ENCODE measurements around the gene CHST12. TPM values are rescaled to one million over a fixed set of nuclear protein-coding genes. Genes with fewer than 3 reads are reported as not detected.

Gene CHST12
- total and polyA plus RNA-seq, 5 donors, result 16.6 to 19.5 (median 19.3) TPM

DNA sequence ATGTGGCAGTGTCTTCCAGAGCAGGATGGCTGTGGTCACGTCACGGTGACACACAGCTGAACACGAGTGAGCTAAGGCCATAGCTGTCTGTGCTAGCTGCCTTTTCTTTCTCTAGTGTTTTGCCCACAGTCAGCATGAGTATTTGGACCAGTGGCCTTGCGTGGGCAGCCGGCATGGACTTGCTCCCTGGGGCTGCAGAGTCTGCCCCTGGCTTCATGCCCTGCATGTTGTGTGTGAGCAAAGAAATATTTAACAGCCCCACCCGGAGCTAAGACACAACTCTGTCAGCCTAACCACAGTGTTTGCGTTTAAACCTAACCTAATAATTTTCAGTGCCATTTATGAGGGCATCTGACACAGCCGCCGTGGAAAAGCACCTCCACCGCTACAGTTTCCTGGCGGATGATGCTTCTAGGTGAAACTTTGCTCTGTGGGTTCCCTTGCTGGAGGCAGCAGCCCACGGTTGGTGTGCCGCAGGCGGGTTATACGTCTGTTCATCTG is 14.6 kb downstream of the CHST12 start:
- no peak overlapping the region for H3K27ac ChIP-seq (ENCODE audit: low read length)

DNA sequence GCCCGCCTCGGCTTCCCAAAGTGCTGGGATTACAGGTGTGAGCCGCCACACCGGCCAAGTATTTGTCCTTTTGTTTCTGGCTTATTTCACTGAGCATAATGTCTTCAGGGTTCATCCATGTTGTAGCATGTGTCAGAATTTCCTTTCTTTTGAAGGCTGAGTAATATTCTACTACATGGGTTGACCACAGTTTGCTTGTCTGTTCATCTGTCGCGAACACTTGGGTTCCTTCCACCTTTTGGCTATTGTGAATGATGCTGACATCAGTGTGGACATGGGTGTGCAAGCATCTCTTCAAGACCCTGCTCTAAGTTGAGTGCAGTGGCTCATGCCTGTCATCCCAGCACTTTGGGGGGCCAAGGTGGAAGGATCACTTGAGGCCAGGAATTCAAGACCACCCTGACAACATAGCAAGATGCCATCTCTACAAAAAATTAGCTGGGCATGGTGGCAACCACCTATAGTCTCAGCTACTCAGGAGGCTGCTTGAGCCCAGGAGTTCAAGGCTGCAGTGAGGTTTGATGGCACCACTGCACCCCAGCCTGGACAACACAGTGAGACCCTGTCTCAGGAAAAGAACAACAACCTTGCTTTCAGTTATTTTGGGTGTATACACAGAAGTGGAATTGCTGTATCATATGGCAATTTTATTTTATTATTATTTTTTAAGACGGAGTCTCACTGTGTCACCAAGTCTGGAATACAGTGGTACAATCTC is 17.0 kb downstream of the CHST12 start:
- Histone ChIP-seq H3K27me3 (ENCODE audit: control insufficient read depth, insufficient read depth) (no peaks in the 10 kb centered on the region), H3K9me3 (ENCODE audit: control insufficient read depth, low read length) (no peaks in the 10 kb centered on the region), H3K27ac (ENCODE audit: low read length) (no peak overlapping the region), H3K4me3 (ENCODE audit: low read length) (no peak overlapping the region), H3K4me1 (ENCODE audit: control insufficient read depth, insufficient read depth, low read length) (peaks cover 5% of the 10 kb centered on the region)
- 96% methylated on average over 7 of the region's 7 CpGs for WGBS
- intact Hi-C loops (cut with DNase I), result no loop called here
- ATAC-seq, result no peak
- DNase-seq, result no peak

More for the DNA sequence above, 14.6 kb downstream of the CHST12 start:
- Histone ChIP-seq H3K9me3 (ENCODE audit: control insufficient read depth, low read length) (no peaks in the 10 kb centered on the region), H3K27me3 (ENCODE audit: control insufficient read depth, insufficient read depth) (no peaks in the 10 kb centered on the region), H3K4me1 (ENCODE audit: control insufficient read depth, insufficient read depth, low read length) (peaks cover 6% of the 10 kb centered on the region), H3K4me3 (ENCODE audit: low read length) (no peak overlapping the region)
- intact Hi-C loops (cut with DNase I), result no loop called here
- ATAC-seq (peak; percentile 47 to 68), DNase-seq (peak in 2 of 3 donors; percentile 64 to 79)
- 72% methylated on average over 15 of the region's 15 CpGs for WGBS

DNA sequence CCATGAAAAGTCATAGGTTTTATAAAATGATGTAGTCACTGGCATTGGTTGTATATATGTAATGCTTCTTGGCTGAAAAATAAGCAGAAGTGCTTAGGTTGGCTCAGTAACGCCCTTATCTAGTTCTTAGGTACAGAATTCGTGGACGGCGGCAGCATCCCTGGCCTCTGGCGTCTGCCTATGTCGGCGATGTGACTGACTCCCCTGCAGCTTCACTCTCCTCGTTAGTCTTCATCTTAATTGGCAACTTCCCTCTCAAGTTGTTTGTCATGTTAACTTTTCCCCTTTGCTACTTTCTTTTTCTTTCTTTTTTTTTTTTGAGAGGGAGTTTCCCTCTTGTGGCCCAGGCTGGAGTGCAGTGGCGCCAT is 18.5 kb downstream of the CHST12 start:
- no peaks in the 10 kb centered on the region for H3K27me3 ChIP-seq (ENCODE audit: control insufficient read depth, insufficient read depth)
- DNase-seq, result no peak
- WGBS, result 82% methylated on average over 9 of the region's 9 CpGs
- intact Hi-C loops (cut with DNase I), result no loop called here
- no peak for ATAC-seq
- no peak overlapping the region for H3K4me3 ChIP-seq (ENCODE audit: low read length)
- no peaks in the 10 kb centered on the region for H3K9me3 ChIP-seq (ENCODE audit: control insufficient read depth, low read length)
- H3K4me1 ChIP-seq (ENCODE audit: control insufficient read depth, insufficient read depth, low read length), result peaks cover 5% of the 10 kb centered on the region
- H3K27ac ChIP-seq (ENCODE audit: low read length), result no peak overlapping the region

DNA sequence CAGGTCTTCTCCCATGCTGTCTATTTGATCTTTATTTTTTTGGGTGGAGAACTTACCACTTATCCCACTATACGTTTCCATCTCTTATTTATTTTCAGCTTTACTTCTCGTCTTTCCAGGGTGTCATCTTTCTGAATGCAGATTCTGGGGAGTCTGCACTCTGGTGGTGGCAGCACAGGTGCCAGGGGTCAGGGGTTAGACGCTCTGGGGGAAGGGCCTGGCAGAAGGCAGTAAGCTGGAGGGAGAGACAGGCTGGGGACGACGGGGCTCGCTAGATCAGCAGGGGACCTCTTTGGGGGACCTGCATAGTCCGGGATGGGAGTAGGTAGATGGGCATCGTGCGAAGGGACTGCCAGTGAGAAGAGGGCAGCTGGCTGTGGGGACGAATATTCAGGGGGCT is 22.3 kb downstream of the CHST12 start:
- Histone ChIP-seq H3K4me3 (ENCODE audit: low read length) (no peak overlapping the region), H3K27me3 (ENCODE audit: control insufficient read depth, insufficient read depth) (no peaks in the 10 kb centered on the region), H3K9me3 (ENCODE audit: control insufficient read depth, low read length) (no peaks in the 10 kb centered on the region), H3K4me1 (ENCODE audit: control insufficient read depth, insufficient read depth, low read length) (no peaks in the 10 kb centered on the region), H3K27ac (ENCODE audit: low read length) (no peak overlapping the region)
- no peak for DNase-seq
- intact Hi-C loops (cut with DNase I), result no loop called here
- 87% methylated on average over 10 of the region's 10 CpGs for WGBS
- ATAC-seq, result no peak

DNA sequence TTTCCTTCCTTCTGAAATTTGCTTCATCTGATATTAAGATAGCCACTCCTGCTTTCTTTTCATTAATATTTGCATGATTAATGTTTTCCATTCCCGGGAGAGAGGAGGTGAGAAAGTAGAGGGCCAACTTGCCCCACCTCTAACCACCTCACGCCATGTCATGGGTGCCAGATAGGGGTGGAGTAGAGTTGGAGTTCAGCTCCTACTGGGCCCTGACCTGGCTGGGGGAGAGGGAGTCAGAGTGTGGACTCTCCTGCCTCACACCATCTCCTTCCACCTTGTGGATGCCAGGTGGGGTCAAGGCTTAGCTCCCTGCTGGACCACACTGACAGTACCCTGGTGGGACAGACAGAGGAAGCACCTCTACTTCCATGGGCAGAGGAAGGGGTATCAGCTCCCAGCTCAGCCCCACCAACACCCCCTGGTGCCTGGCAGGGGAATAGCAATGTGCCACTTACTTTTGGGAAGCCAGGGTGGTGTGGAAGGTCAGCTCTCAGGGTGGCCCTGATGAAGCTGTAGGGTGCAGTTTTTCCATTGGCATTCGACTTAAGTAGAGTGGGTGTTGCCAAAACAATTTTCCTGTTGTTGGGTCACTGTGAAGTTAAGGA is 28.0 kb downstream of the CHST12 start:
- no peaks in the 10 kb centered on the region for H3K27me3 ChIP-seq (ENCODE audit: control insufficient read depth, insufficient read depth)
- no peak overlapping the region for H3K27ac ChIP-seq (ENCODE audit: low read length)
- 85% methylated on average over 3 of the region's 3 CpGs for WGBS
- intact Hi-C loops (cut with DNase I), result no loop called here
- ATAC-seq (peak in 1 of 2 donors; percentile 26), DNase-seq (no peak)
- no peak overlapping the region for H3K4me3 ChIP-seq (ENCODE audit: low read length)
- no peaks in the 10 kb centered on the region for H3K4me1 ChIP-seq (ENCODE audit: control insufficient read depth, insufficient read depth, low read length)
- H3K9me3 ChIP-seq (ENCODE audit: control insufficient read depth, low read length), result no peaks in the 10 kb centered on the region

DNA sequence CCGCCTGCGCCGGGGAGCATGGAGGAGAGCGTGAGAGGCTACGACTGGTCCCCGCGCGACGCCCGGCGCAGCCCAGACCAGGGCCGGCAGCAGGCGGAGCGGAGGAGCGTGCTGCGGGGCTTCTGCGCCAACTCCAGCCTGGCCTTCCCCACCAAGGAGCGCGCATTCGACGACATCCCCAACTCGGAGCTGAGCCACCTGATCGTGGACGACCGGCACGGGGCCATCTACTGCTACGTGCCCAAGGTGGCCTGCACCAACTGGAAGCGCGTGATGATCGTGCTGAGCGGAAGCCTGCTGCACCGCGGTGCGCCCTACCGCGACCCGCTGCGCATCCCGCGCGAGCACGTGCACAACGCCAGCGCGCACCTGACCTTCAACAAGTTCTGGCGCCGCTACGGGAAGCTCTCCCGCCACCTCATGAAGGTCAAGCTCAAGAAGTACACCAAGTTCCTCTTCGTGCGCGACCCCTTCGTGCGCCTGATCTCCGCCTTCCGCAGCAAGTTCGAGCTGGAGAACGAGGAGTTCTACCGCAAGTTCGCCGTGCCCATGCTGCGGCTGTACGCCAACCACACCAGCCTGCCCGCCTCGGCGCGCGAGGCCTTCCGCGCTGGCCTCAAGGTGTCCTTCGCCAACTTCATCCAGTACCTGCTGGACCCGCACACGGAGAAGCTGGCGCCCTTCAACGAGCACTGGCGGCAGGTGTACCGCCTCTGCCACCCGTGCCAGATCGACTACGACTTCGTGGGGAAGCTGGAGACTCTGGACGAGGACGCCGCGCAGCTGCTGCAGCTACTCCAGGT is 29.7 kb downstream of the CHST12 start:
- WGBS, result 98% methylated on average over 85 of the region's 85 CpGs
- no peak overlapping the region for H3K27ac ChIP-seq (ENCODE audit: low read length)
- ATAC-seq (peak; percentile 14 to 29), DNase-seq (no peak)
- no peaks in the 10 kb centered on the region for H3K4me1 ChIP-seq (ENCODE audit: control insufficient read depth, insufficient read depth, low read length)
- intact Hi-C loops (cut with DNase I), result no loop called here
- no peaks in the 10 kb centered on the region for H3K9me3 ChIP-seq (ENCODE audit: control insufficient read depth, low read length)
- H3K4me3 ChIP-seq (ENCODE audit: low read length), result no peak overlapping the region
- no peaks in the 10 kb centered on the region for H3K27me3 ChIP-seq (ENCODE audit: control insufficient read depth, insufficient read depth)

DNA sequence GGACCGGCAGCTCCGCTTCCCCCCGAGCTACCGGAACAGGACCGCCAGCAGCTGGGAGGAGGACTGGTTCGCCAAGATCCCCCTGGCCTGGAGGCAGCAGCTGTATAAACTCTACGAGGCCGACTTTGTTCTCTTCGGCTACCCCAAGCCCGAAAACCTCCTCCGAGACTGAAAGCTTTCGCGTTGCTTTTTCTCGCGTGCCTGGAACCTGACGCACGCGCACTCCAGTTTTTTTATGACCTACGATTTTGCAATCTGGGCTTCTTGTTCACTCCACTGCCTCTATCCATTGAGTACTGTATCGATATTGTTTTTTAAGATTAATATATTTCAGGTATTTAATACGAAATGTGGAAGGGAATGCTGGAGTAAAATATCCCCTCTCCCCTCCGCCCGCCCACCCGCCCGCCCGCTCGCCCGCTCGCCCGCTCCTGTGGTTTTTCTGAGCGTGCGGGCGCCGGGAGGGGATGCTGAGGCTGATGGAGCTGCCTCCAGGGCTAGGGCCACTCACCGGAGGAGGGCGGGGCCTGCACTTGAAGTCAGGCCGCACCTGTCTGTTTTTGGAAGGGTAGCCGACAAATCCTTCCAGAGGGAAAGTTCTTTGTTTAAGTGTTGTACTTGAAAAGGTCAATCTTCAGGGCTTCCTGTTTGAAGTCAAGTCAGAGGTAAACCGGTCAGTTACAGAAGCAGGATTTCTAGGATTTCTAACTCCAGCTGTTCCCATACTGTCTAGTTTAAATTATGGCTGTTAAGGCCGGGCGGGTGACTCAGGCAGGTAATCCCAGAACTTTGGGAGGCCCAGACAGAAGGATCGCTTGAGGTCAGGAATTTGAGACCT is 30.5 kb downstream of the CHST12 start:
- no peak for ATAC-seq
- intact Hi-C loops (cut with DNase I), result no loop called here
- 96% methylated on average over 42 of the region's 42 CpGs for WGBS
- no peak overlapping the region for H3K4me3 ChIP-seq (ENCODE audit: low read length)
- H3K9me3 ChIP-seq (ENCODE audit: control insufficient read depth, low read length), result no peaks in the 10 kb centered on the region
- no peak overlapping the region for H3K27ac ChIP-seq (ENCODE audit: low read length)
- no peaks in the 10 kb centered on the region for H3K27me3 ChIP-seq (ENCODE audit: control insufficient read depth, insufficient read depth)
- peaks cover 3% of the 10 kb centered on the region for H3K4me1 ChIP-seq (ENCODE audit: control insufficient read depth, insufficient read depth, low read length)
- DNase-seq, result peak in 1 of 3 donors; percentile 31

DNA sequence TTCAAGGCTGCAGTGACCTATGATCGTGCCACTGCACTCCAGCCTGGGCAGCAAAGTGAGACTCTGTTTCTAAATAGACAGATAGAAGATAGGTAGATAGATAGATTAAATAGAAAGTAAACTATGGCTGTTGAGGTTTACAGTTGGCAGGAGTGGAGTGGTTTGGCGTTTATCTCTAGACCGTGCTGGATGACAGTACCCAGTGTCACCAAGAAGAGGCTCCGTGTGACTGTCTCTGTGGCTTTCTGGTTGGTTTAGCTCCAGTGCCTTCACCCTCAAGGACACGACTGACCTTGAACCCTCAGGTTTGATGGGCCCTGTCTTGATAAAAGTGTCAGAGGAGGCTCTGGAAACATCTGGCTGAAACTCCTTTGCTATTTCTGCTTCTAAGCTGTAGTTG is 31.7 kb downstream of the CHST12 start:
- ATAC-seq (peak in 1 of 2 donors; percentile 39), DNase-seq (no peak)
- Histone ChIP-seq H3K4me1 (ENCODE audit: control insufficient read depth, insufficient read depth, low read length) (peaks cover 3% of the 10 kb centered on the region), H3K4me3 (ENCODE audit: low read length) (no peak overlapping the region), H3K9me3 (ENCODE audit: control insufficient read depth, low read length) (no peaks in the 10 kb centered on the region), H3K27me3 (ENCODE audit: control insufficient read depth, insufficient read depth) (no peaks in the 10 kb centered on the region), H3K27ac (ENCODE audit: low read length) (peak overlapping the region; percentile 21)
- 65% methylated on average over 5 of the region's 5 CpGs for WGBS
- intact Hi-C loops (cut with DNase I), result no loop called here

DNA sequence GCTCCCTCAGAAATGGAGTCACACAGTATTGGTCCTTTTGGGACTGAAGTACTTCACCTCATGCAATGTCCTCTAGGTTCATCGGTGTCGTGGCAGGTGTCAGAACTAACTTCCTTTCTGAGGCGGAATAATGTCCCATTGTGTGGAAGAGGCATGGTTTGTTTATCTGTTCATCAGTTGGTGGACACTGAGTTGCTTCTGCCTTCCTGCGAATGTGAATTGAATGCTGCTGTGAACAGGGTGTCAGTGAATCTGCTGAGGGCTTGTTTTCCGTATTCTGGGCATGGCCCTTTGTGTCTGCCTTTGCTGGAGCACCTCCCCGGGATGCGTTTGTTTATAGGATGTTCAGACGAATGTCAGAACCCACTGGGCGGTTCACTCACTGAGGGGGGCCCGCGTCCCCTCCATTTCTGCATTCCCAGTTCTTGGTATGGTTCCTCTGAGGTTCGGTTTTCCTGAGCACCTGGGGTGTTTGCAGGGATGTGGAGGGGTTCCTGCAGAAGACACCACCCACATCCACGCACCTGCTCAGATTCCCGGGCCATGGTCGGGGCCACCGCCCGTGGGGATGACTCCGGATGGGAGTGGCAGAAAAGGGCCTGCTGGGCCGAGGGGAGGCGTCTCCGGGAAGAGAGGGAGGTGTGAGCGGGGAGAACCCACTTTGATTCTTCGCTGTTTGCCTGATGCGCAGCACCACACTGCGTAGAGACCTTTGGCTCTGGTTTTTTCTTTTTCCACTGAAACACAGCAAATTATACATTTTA is 33.1 kb downstream of the CHST12 start:
- Histone ChIP-seq H3K9me3 (ENCODE audit: control insufficient read depth, low read length) (no peaks in the 10 kb centered on the region), H3K4me3 (ENCODE audit: low read length) (no peak overlapping the region), H3K4me1 (ENCODE audit: control insufficient read depth, insufficient read depth, low read length) (peaks cover 3% of the 10 kb centered on the region), H3K27me3 (ENCODE audit: control insufficient read depth, insufficient read depth) (no peaks in the 10 kb centered on the region), H3K27ac (ENCODE audit: low read length) (no peak overlapping the region)
- no peak for ATAC-seq
- 89% methylated on average over 25 of the region's 25 CpGs for WGBS
- DNase-seq, result peak in 1 of 3 donors; percentile 40
- intact Hi-C loops (cut with DNase I), result no loop called here

DNA sequence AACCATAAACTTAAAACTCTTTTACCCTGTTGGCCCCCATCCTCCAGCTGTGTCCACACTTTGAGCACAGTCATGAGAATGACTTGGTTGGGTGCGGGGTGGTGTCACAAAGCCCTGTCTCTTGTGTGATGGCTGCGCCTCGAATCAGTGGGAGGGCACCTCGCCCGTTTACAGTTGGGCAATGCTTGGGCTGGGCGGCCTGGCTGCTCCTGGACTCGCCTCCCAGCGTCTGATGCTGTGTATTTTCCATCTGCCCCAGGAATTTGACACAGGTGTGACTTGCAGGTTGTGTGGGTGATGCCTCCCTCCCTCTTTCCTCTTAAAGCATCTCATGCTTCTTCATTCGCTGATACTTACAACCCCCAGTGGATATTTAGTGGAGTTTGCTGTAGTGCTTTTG is 33.7 kb downstream of the CHST12 start:
- WGBS, result 90% methylated on average over 9 of the region's 9 CpGs
- Histone ChIP-seq H3K27me3 (ENCODE audit: control insufficient read depth, insufficient read depth) (no peaks in the 10 kb centered on the region), H3K4me1 (ENCODE audit: control insufficient read depth, insufficient read depth, low read length) (peaks cover 3% of the 10 kb centered on the region), H3K9me3 (ENCODE audit: control insufficient read depth, low read length) (no peaks in the 10 kb centered on the region), H3K4me3 (ENCODE audit: low read length) (no peak overlapping the region), H3K27ac (ENCODE audit: low read length) (no peak overlapping the region)
- ATAC-seq (no peak), DNase-seq (peak in 2 of 3 donors; percentile 36 to 56)
- intact Hi-C loops (cut with DNase I), result no loop called here
